Prostate gland (tissue), 2 donors: ENCODE data around the gene ZNF655. TPM values are rescaled to one million over a fixed set of nuclear protein-coding genes. Genes with fewer than 3 reads are reported as not detected.
"Not testable (repeated sequence)": the region's sequence is repeated elsewhere in the genome, so short reads cannot be mapped to it uniquely, and the experiment has no call there.

Experiments used
- DNase-seq: peaks from one replicate; pipeline ENCODE4 v3.0.0-alpha.2; 2019; ENCODE audit warnings: low spot score
- H3K27ac ChIP-seq, 2 donors: fragments of 200-600 bp; sonication (generic); 2 replicates each; pipeline ENCODE4 v1.5.1; 2017 to 2019
- H3K27me3 ChIP-seq: fragments of 200-600 bp; sonication (generic); replicated peaks from 2 replicates; pipeline ENCODE4 v1.5.1; 2019; ENCODE audit not compliant: insufficient read depth
- H3K36me3 ChIP-seq, 2 donors: fragments of 200-600 bp; sonication (generic); 1 replicate in 1 of 2; 2 replicates in 1 of 2; pipeline versions ENCODE4 v1.5.1 to v1.8.1; 2017 to 2019
- H3K4me1 ChIP-seq: fragments of 200-600 bp; sonication (generic); replicated peaks from 2 replicates; pipeline ENCODE4 v1.5.1; 2019
- H3K4me3 ChIP-seq, 2 donors: fragments of 200-600 bp; sonication (generic); 2 replicates each; pipeline ENCODE4 v1.5.1; 2017 to 2019
- H3K9me3 ChIP-seq: fragments of 200-600 bp; sonication (generic); 2 replicates; pipeline ENCODE4 v1.5.1; 2017
- POLR2A ChIP-seq: fragments of 450-650 bp; IDR thresholded peaks from one replicate; pipeline ENCODE4 v1.6.1; 2016; ENCODE audit warnings: antibody characterized with exemption, mild to moderate bottlenecking
- POLR2AphosphoS5 ChIP-seq: sonication (generic); formaldehyde crosslinking; IDR thresholded peaks from one replicate; pipeline ENCODE4 v1.6.1; 2017; ENCODE audit warnings: antibody characterized with exemption
- WGBS: methylation state at CpG from one replicate; pipeline ENCODE4 v1.1.5; 2018; 5-methylcytosine and 5-hydroxymethylcytosine counted together
- intact Hi-C: fragments of 100-400 bp; cut with DNase I; formaldehyde crosslinking; loops from one replicate; pipeline ENCODE4 v1.14.2; 2022
- total RNA-seq, 2 donors: library from RNA; depleted of rRNA; stranded (reverse); fragments of >200 nt; gene quantifications; one replicate each; pipeline ENCODE4 v1.1.0, GENCODE V29; 2016
- TF ChIP-seq, protein P1 (sequence below), 4 experiments: fragments of 200-600 bp in 2 of 4; fragments of 450-650 bp in 2 of 4; sonication (generic) in 2 of 4; IDR thresholded peaks; 1 replicate in 3 of 4; 2 replicates in 1 of 4; pipeline ENCODE4 v1.5.1; 2016 to 2019; ENCODE audit warnings: antibody characterized with exemption in 4 of 4, mild to moderate bottlenecking in 2 of 4, moderate library complexity in 2 of 4

The ZNF655 gene
- total RNA-seq, 2 donors from 2014 or later = 79.7 to 112 TPM

DNA sequence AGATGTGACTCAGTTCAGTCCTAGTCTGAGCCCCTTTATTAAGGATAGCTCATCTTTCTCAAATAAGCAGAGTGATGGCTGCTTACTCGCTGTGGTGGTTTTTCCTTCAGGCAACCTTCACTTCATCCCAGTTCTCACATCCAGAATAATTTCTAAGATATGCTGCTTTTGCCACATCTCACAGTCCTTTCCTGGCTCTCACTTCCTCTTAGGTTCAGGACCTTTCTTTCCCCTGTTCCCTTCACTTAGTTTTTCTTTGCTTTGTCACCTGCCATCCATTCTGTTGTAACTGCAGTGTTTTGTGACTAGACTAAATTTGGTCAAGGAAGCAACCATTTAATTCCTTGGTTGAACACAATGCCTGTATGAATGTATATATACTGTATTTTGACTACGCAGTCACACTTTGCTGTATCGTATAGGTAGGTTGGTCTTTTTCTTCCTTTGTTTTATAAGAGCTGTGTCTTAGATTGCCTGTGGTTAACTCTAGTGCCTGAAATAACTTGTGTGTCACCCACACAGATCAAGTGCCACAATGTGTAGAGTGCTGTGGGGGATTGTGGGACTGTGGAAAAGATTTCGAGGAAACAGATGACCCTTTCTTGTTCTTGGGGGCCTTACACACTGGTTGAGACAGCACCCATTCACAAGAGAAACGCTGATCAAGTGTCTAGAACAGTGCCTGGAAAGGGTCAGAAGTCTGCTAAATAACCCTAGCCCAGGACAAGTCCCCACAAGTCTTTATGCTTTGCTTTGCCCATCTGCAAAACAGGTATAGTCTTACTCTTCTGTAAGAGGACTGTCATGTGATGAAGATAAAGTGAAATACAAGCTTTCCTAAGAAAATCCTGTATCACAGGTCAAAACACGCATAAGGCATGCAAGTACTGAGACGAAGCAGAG, 2.6 kb downstream of the ZNF655 start:
- TF ChIP-seq POLR2A = no peak

DNA sequence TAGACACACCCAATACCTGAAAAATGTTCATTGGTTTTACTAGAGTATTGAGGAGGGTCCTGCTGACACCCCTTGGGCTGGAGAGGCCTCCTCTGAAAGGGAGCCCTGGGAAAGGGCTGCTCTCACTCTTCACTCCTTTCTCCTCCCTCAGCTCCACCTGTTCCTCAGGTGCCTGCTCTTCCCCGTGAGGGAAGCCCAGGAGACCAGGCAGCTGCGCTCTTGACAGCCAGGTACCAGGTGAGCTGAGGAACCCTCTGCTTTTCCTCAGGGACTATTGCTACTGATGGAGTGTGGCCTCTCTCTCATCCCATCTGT, 3.3 kb downstream of the ZNF655 start:
- TF ChIP-seq, protein P1, sequence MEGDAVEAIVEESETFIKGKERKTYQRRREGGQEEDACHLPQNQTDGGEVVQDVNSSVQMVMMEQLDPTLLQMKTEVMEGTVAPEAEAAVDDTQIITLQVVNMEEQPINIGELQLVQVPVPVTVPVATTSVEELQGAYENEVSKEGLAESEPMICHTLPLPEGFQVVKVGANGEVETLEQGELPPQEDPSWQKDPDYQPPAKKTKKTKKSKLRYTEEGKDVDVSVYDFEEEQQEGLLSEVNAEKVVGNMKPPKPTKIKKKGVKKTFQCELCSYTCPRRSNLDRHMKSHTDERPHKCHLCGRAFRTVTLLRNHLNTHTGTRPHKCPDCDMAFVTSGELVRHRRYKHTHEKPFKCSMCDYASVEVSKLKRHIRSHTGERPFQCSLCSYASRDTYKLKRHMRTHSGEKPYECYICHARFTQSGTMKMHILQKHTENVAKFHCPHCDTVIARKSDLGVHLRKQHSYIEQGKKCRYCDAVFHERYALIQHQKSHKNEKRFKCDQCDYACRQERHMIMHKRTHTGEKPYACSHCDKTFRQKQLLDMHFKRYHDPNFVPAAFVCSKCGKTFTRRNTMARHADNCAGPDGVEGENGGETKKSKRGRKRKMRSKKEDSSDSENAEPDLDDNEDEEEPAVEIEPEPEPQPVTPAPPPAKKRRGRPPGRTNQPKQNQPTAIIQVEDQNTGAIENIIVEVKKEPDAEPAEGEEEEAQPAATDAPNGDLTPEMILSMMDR (IDR thresholded peaks at IDR 0.05) = no peak
- no peak for TF ChIP-seq POLR2A
- TF ChIP-seq POLR2AphosphoS5 = no peak
- no peak for DNase-seq
- H3K27ac ChIP-seq = no peak overlapping the region
- H3K36me3 ChIP-seq = peaks cover 10% of the 10 kb centered on the region in 2 donors
- H3K9me3 ChIP-seq = no peaks in the 10 kb centered on the region
- H3K27me3 ChIP-seq = no peaks in the 10 kb centered on the region
- no peak overlapping the region for H3K4me3 ChIP-seq
- WGBS = 78% methylated on average over 2 of the region's 2 CpGs
- no peaks in the 10 kb centered on the region for H3K4me1 ChIP-seq
- intact Hi-C loops = no loop called here

More for the DNA sequence above, 2.6 kb downstream of the ZNF655 start:
- Histone ChIP-seq H3K4me3 (no peak overlapping the region), H3K27me3 (no peaks in the 10 kb centered on the region), H3K36me3 (peaks cover 10% of the 10 kb centered on the region in 2 donors), H3K27ac (no peak overlapping the region), H3K9me3 (no peaks in the 10 kb centered on the region), H3K4me1 (no peaks in the 10 kb centered on the region)
- DNase-seq = no peak
- WGBS = 88% methylated on average over 7 of the region's 7 CpGs
- intact Hi-C loops = no loop called here

DNA sequence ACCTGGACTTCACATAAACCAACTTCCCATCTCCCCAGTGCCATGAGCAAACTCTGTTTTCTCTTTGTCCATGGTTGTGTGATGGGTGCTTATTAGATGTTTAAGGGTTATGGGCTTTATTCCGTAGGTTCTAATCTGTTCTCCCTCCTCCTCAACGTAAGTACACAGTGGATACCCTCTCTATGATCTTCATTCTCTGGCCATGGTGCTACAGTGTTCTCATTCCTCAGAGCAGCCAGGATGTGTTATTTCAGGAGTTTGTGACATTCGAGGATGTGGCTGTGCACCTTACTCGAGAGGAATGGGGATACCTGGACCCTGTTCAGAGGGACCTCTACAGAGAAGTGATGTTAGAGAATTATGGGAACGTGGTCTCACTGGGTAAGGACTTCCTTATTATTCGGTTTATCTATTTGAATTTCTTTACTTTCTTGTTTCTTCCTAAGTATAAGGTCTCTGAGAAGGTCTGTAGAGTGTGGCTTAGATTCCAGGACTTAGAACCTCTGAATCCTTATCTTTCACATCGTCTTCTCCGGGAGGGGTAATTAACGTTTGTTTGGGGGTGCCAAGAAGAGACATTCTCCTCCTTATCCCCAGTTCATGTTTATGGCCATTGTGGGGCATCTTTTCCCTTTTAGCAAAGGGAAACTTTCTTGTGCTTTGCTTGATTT, 3.8 kb downstream of the ZNF655 start:
- TF ChIP-seq POLR2A (no peak), POLR2AphosphoS5 (no peak)
- 80% methylated on average over 9 of the region's 9 CpGs for WGBS
- no peak overlapping the region for H3K4me3 ChIP-seq

DNA sequence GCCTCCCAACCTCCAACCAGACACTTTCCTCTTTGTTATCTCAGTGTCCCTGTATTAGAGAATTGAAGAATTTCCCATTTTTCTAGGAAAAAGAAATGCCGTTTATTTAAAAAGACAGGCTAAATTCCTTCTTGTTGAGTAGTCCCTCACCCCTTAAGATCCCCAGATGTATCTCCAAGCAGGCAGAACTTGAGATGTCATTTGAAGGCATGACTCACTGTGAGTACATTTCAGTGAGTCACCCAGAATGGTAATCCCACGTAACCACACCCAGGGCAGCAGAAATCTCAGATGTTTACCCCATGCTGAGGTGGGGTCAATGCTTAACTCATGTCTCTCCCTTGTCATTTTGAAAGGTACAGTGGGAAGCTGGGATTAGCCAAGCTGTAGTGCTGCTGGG, 4.4 kb downstream of the ZNF655 start:
- no peaks in the 10 kb centered on the region for H3K4me1 ChIP-seq
- H3K36me3 ChIP-seq = peaks cover 10% of the 10 kb centered on the region in 2 donors
- H3K9me3 ChIP-seq = no peaks in the 10 kb centered on the region
- H3K27me3 ChIP-seq = no peaks in the 10 kb centered on the region
- intact Hi-C loops = no loop called here
- H3K27ac ChIP-seq = no peak overlapping the region
- DNase-seq = no peak
- WGBS = 38% methylated on average over 2 of the region's 2 CpGs
- TF ChIP-seq, protein P1 (IDR thresholded peaks at IDR 0.05) = no peak
- TF ChIP-seq POLR2A (no peak), POLR2AphosphoS5 (no peak)
- no peak overlapping the region for H3K4me3 ChIP-seq

More for the DNA sequence above, 3.8 kb downstream of the ZNF655 start:
- Histone ChIP-seq H3K4me1 (no peaks in the 10 kb centered on the region), H3K9me3 (no peaks in the 10 kb centered on the region), H3K27me3 (no peaks in the 10 kb centered on the region), H3K36me3 (peaks cover 10% of the 10 kb centered on the region in 2 donors), H3K27ac (no peak overlapping the region)
- intact Hi-C loops = no loop called here
- DNase-seq = no peak

DNA sequence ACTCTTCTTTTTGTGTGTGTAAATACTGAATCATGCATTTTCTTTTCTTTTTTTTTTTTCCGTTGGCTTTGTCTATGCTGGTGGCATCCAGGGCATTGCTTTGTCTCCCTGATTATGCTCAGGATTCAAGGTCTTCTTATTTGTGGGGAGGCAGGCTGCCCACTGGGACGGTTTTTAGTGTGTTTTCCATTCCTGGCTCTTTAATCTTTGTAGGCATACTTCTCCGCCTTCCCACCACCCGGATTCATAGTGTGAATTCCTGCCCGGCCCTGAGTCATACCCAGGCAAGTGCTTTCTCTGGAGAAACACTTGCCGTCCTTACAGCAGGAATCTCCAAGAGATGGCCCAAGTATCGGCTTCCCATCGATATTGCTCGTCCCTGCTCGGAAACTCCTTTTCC, 5.2 kb downstream of the ZNF655 start:
- intact Hi-C loops = no loop called here
- Histone ChIP-seq H3K27me3 (no peaks in the 10 kb centered on the region), H3K27ac (no peak overlapping the region), H3K4me1 (no peaks in the 10 kb centered on the region), H3K9me3 (no peaks in the 10 kb centered on the region), H3K4me3 (no peak overlapping the region), H3K36me3 (peaks cover 10% of the 10 kb centered on the region in 2 donors)
- 89% methylated on average over 10 of the region's 10 CpGs for WGBS
- no peak for TF ChIP-seq POLR2AphosphoS5
- TF ChIP-seq POLR2A = no peak
- TF ChIP-seq, protein P1 (IDR thresholded peaks at IDR 0.05) = no peak
- no peak for DNase-seq

DNA sequence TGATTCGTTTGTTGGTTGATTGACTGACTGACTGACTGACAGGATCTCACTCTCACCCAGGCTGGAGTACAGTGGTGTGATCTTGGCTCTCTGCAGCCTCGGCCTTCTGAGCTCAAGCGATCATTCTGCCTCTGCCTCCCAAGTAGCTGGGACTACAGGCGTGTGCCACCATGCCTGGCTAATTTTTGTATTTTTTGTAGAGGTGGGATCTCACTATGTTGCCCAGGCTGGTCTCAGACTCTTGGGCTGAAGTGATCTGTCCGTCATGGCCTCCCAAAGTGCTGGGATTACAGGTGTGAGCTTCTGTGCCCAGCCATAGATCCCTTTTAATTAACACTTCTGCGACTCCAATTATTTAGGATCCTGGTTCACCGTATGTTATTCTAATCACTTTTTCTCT, 10.3 kb downstream of the ZNF655 start:
- WGBS = 98% methylated on average over 7 of the region's 7 CpGs
- H3K4me3 ChIP-seq, intact Hi-C loops, H3K27me3 ChIP-seq, H3K36me3 ChIP-seq, H3K27ac ChIP-seq, H3K9me3 ChIP-seq, DNase-seq, H3K4me1 ChIP-seq: not testable (repeated sequence)
